Measurements from ENCODE around the gene RAB5IF. TPM values are rescaled to one million over a fixed set of nuclear protein-coding genes. Genes with fewer than 3 reads are reported as not detected.

RAB5IF gene
- total and polyA plus RNA-seq, 2 of the 13 experiments (the other 11 are each of a cell fraction or from before 2014, with no cell fraction given): 261 to 305 TPM

DNA sequence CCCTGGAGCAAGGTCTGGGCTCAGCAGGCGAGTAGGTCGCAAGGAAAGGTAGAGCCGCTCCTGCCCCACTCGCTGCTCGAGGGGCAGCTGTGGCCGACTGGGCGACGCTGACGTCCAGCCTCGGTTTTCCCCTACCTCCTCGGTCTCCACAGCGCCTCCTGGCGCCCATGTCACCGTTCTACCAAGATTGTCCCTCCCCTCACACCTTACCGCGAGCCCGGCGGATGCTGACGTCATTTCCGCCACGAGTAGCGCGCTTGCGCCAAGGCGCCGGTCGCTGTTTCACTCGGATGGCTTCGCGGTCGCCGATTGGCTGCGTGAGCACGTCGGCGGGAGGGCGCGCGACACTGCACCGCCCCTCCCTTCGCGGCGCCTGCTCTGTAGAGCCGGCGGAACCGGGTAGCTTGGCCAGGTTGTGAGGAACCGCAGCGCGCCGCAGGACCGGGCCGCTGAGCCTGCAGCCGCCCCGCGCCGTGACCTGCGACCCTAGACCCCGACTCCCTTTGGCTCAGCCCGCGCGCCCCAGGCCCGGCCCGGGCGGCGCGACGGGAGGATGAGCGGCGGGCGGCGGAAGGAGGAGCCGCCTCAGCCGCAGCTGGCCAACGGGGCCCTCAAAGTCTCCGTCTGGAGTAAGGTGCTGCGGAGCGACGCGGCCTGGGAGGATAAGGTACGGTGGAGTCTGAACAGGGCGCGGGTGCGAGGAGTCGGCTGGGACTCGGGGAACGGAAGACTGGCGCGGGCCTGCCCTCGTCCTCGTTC is at the start of gene RAB5IF (continued):
- TF ChIP-seq ZNF101 (CRISPR knock-in tag; IDR thresholded peaks at IDR 0.05; ENCODE audit: borderline replicate concordance, low read depth) (no peak), DNMT3B (CRISPR knock-in tag; conservative IDR thresholded peaks at IDR 0.05) (peak; percentile 92), POLR2AphosphoS5 (IDR thresholded peaks at IDR 0.05; ENCODE audit: low read depth, low read length) (peak; percentile 98), NCOA1 (CRISPR knock-in tag; IDR thresholded peaks at IDR 0.05) (no peak), CBX1 (IDR thresholded peaks at IDR 0.05; ENCODE audit: low read depth) (peak; percentile 100), ZNF781 (CRISPR knock-in tag; IDR thresholded peaks at IDR 0.05; ENCODE audit: borderline replicate concordance, not compliant biosample characterization) (peak; percentile 96), MXI1 (IDR thresholded peaks at IDR 0.05; ENCODE audit: borderline replicate concordance, low read depth, low read length) (peak; percentile 92; the same call in 2 of the 3 replicates), ZNF484 (CRISPR knock-in tag; IDR thresholded peaks at IDR 0.05; ENCODE audit: borderline replicate concordance, low read depth) (no peak), IRF2 (CRISPR knock-in tag; IDR thresholded peaks at IDR 0.05) (peak; percentile 100), ZFP41 (CRISPR knock-in tag; IDR thresholded peaks at IDR 0.05; ENCODE audit: borderline replicate concordance) (peak; percentile 84; the same call in 1 of the 2 replicates), ZNF569 (CRISPR knock-in tag; IDR thresholded peaks at IDR 0.05; ENCODE audit: borderline replicate concordance) (no peak), JUNB (CRISPR knock-in tag; IDR thresholded peaks at IDR 0.05; ENCODE audit: borderline replicate concordance) (no peak), ZSCAN29 (CRISPR knock-in tag; conservative IDR thresholded peaks at IDR 0.05) (peak; percentile 54; the same call in 1 of the 2 replicates), ZNF12 (CRISPR knock-in tag; IDR thresholded peaks at IDR 0.05) (peak; percentile 81; the same call in 1 of the 2 replicates)
- TF ChIP-seq, protein P1, sequence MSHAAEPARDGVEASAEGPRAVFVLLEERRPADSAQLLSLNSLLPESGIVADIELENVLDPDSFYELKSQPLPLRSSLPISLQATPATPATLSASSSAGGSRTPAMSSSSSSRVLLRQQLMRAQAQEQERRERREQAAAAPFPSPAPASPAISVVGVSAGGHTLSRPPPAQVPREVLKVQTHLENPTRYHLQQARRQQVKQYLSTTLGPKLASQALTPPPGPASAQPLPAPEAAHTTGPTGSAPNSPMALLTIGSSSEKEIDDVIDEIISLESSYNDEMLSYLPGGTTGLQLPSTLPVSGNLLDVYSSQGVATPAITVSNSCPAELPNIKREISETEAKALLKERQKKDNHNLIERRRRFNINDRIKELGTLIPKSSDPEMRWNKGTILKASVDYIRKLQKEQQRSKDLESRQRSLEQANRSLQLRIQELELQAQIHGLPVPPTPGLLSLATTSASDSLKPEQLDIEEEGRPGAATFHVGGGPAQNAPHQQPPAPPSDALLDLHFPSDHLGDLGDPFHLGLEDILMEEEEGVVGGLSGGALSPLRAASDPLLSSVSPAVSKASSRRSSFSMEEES (CRISPR knock-in tag; IDR thresholded peaks at IDR 0.05): peak; percentile 88
- TF ChIP-seq, protein P2, sequence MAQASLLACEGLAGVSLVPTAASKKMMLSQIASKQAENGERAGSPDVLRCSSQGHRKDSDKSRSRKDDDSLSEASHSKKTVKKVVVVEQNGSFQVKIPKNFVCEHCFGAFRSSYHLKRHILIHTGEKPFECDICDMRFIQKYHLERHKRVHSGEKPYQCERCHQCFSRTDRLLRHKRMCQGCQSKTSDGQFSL (CRISPR knock-in tag; IDR thresholded peaks at IDR 0.05): peak; percentile 36
- TF ChIP-seq, protein P3, sequence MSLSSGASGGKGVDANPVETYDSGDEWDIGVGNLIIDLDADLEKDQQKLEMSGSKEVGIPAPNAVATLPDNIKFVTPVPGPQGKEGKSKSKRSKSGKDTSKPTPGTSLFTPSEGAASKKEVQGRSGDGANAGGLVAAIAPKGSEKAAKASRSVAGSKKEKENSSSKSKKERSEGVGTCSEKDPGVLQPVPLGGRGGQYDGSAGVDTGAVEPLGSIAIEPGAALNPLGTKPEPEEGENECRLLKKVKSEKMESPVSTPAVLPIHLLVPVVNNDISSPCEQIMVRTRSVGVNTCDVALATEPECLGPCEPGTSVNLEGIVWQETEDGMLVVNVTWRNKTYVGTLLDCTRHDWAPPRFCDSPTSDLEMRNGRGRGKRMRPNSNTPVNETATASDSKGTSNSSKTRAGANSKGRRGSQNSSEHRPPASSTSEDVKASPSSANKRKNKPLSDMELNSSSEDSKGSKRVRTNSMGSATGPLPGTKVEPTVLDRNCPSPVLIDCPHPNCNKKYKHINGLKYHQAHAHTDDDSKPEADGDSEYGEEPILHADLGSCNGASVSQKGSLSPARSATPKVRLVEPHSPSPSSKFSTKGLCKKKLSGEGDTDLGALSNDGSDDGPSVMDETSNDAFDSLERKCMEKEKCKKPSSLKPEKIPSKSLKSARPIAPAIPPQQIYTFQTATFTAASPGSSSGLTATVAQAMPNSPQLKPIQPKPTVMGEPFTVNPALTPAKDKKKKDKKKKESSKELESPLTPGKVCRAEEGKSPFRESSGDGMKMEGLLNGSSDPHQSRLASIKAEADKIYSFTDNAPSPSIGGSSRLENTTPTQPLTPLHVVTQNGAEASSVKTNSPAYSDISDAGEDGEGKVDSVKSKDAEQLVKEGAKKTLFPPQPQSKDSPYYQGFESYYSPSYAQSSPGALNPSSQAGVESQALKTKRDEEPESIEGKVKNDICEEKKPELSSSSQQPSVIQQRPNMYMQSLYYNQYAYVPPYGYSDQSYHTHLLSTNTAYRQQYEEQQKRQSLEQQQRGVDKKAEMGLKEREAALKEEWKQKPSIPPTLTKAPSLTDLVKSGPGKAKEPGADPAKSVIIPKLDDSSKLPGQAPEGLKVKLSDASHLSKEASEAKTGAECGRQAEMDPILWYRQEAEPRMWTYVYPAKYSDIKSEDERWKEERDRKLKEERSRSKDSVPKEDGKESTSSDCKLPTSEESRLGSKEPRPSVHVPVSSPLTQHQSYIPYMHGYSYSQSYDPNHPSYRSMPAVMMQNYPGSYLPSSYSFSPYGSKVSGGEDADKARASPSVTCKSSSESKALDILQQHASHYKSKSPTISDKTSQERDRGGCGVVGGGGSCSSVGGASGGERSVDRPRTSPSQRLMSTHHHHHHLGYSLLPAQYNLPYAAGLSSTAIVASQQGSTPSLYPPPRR (CRISPR knock-in tag; IDR thresholded peaks at IDR 0.05; ENCODE audit: borderline replicate concordance): peak; percentile 83; the same call in 1 of the 2 replicates
- TF ChIP-seq, protein P4, sequence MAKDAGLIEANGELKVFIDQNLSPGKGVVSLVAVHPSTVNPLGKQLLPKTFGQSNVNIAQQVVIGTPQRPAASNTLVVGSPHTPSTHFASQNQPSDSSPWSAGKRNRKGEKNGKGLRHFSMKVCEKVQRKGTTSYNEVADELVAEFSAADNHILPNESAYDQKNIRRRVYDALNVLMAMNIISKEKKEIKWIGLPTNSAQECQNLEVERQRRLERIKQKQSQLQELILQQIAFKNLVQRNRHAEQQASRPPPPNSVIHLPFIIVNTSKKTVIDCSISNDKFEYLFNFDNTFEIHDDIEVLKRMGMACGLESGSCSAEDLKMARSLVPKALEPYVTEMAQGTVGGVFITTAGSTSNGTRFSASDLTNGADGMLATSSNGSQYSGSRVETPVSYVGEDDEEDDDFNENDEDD (CRISPR knock-in tag; IDR thresholded peaks at IDR 0.05; ENCODE audit: borderline replicate concordance): peak; percentile 97
- TF ChIP-seq, protein P5, sequence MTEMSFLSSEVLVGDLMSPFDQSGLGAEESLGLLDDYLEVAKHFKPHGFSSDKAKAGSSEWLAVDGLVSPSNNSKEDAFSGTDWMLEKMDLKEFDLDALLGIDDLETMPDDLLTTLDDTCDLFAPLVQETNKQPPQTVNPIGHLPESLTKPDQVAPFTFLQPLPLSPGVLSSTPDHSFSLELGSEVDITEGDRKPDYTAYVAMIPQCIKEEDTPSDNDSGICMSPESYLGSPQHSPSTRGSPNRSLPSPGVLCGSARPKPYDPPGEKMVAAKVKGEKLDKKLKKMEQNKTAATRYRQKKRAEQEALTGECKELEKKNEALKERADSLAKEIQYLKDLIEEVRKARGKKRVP (CRISPR knock-in tag; IDR thresholded peaks at IDR 0.05): peak in 1 of 2 experiments; percentile 67; a peak in 2 of 4 replicates

All from HepG2 (cell line).